Measurements from ENCODE around the gene SLC13A5. TPM values are rescaled to one million over a fixed set of nuclear protein-coding genes. Genes with fewer than 3 reads are reported as not detected.

The SLC13A5 gene
- total and polyA plus RNA-seq, 9 of the 15 experiments (the other 6 are each of a cell fraction or from before 2014, with no cell fraction given), result 0.04 TPM; not detected in 8

GRCh38 chr17:6636105-6636504 lies 77.1 kb downstream of the SLC13A5 start:
- Histone ChIP-seq H3K9me3 (replicated peaks; ENCODE audit: control insufficient read depth, insufficient read depth, low read depth, low read length) (no peaks in the 10 kb centered on the region), H3K9me1 (ENCODE audit: control insufficient read depth, insufficient read depth, low read length) (no peaks in the 10 kb centered on the region), H3K36me3 (ENCODE audit: control insufficient read depth, insufficient read depth, low read length) (peaks cover 31% of the 10 kb centered on the region), H2AFZ (ENCODE audit: low read depth, low read length) (no peak overlapping the region), H3K27ac (ENCODE audit: extremely low read depth, low read depth, low read length) (no peak overlapping the region), H4K20me1 (replicated peaks; ENCODE audit: control insufficient read depth, insufficient read depth, low read length) (no peaks in the 10 kb centered on the region), H3K4me1 (replicated peaks in 1 of 2; ENCODE audit: control insufficient read depth in 2 of 2, insufficient read depth in 2 of 2, low read length in 2 of 2) (peaks cover 8 to 42% of the 10 kb centered on the region in 2 experiments; a peak in 4 of 5 replicates), H3K27me3 (ENCODE audit: control insufficient read depth in 2 of 2, insufficient read depth in 2 of 2, low read length in 2 of 2) (no peaks in the 10 kb centered on the region), H3K4me2 (ENCODE audit: insufficient read depth, low read length) (no peak overlapping the region), H3K79me2 (ENCODE audit: control insufficient read depth, insufficient read depth, low read length) (peaks cover 21% of the 10 kb centered on the region; the same call in 2 of the 3 replicates), H3K9ac (ENCODE audit: insufficient read depth in 1 of 2, low read depth in 2 of 2, low read length in 2 of 2) (no peak overlapping the region; a peak in 1 of 4 replicates), H3K4me3 (no peak overlapping the region)
- POLR2A ChIA-PET, result interaction anchor here (1.3 kb wide), 1 partner anchor 12 kb away, joined by 3 read pairs; no protein-coding TSS in a partner anchor
- no peak for FAIRE-seq
- no peak for DNase-seq (ENCODE audit: extremely low read depth in 1 of 4, low spot score in 3 of 4)
- no TSS peak for BruUV-seq (replicated peaks)
- ATAC-seq, result no peak
- intact Hi-C loops (cut with micrococcal nuclease), result no loop called here
- in situ Hi-C loops (cut with MboI), result no loop called here
- CTCF ChIA-PET (ENCODE audit: low intra/inter-chr PET ratio), result no interaction called here
- WGBS (ENCODE audit: insufficient coverage, low coverage, missing lambda C conversion rate), result 100% methylated on average over 2 of the region's 2 CpGs
- TF ChIP-seq ATF7 (IDR thresholded peaks at IDR 0.05) (no peak), HMGXB4 (CRISPR knock-in tag; IDR thresholded peaks at IDR 0.05) (no peak), TRIM28 (IDR thresholded peaks at IDR 0.05) (no peak), ARNT (IDR thresholded peaks at IDR 0.05) (no peak), ZZZ3 (IDR thresholded peaks at IDR 0.05) (no peak), CBX5 (IDR thresholded peaks at IDR 0.05; ENCODE audit: borderline replicate concordance, low read depth) (no peak), RHOXF2B (CRISPR knock-in tag; conservative IDR thresholded peaks at IDR 0.05) (no peak), XRCC5 (IDR thresholded peaks at IDR 0.05; ENCODE audit: low read depth, low read length) (no peak), ZNF311 (CRISPR knock-in tag; IDR thresholded peaks at IDR 0.05) (no peak), ZKSCAN1 (IDR thresholded peaks at IDR 0.05; ENCODE audit: low read depth, low read length) (no peak)
- TF ChIP-seq, protein P1, sequence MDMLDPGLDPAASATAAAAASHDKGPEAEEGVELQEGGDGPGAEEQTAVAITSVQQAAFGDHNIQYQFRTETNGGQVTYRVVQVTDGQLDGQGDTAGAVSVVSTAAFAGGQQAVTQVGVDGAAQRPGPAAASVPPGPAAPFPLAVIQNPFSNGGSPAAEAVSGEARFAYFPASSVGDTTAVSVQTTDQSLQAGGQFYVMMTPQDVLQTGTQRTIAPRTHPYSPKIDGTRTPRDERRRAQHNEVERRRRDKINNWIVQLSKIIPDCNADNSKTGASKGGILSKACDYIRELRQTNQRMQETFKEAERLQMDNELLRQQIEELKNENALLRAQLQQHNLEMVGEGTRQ (CRISPR knock-in tag; IDR thresholded peaks at IDR 0.05), result no peak

Small RNA genes lying within 50 kb of the gene (microRNA-seq; reads per million reads assigned to microRNA genes)
- gene MIR4520-1 (ENCODE audit: borderline microRNAs expressed) (not detected), gene MIR4520-2 (ENCODE audit: borderline microRNAs expressed) (not detected)

Small RNA genes lying within 50 kb of the gene (small RNA-seq; reads per million reads assigned to genes)
- gene AC004706.2 (not detected), gene MIR4520-1 (not detected)

Other genes starting within 250 kb of the SLC13A5 start
Only the 7 nearest of the 8 such genes appear.
- 6.0 and 6.9 TPM in 2 replicates for gene KIAA0753, start 72.7 kb downstream of the SLC13A5 start, total RNA-seq (2014; rRNA removed)
- 7.6 and 9.3 TPM in 2 replicates for gene KIAA0753, start 72.7 kb downstream of the SLC13A5 start, total RNA-seq (2014; rRNA removed; fragmentation: Illumina TruSeq; extraction: Trizol)
- gene KIAA0753, start 72.7 kb downstream of the SLC13A5 start, total RNA-seq (2015; rRNA removed; fragmentation: Illumina TruSeq; extraction: Trizol), result 8.5 and 9.0 TPM in 2 replicates
- 6.2 and 7.4 TPM in 2 replicates for gene KIAA0753, start 72.7 kb downstream of the SLC13A5 start, total RNA-seq (2021)
- gene KIAA0753, start 72.7 kb downstream of the SLC13A5 start, polyA plus RNA-seq (2011; rRNA removed), result 3.9 and 6.6 TPM in 2 replicates
- 6.5 and 7.4 TPM in 2 replicates for gene KIAA0753, start 72.7 kb downstream of the SLC13A5 start, polyA plus RNA-seq (2014; fragmentation: Illumina TruSeq; extraction: Trizol)
- 1 to 10 TPM; 2.0 to 3.4 TPM for gene KIAA0753, start 72.7 kb downstream of the SLC13A5 start, polyA plus RNA-seq (2014; fragmentation: Nextera tagmentation; extraction: Ambion mirVana)
- gene KIAA0753, start 72.7 kb downstream of the SLC13A5 start, polyA plus RNA-seq (2014; rRNA removed), result 5.2 and 5.6 TPM in 2 replicates
- gene TXNDC17, start 72.3 kb downstream of the SLC13A5 start, total RNA-seq (2014; rRNA removed), result 111 and 164 TPM in 2 replicates
- 141 and 144 TPM in 2 replicates for gene TXNDC17, start 72.3 kb downstream of the SLC13A5 start, total RNA-seq (2014; rRNA removed; fragmentation: Illumina TruSeq; extraction: Trizol)
- gene TXNDC17, start 72.3 kb downstream of the SLC13A5 start, total RNA-seq (2015; rRNA removed; fragmentation: Illumina TruSeq; extraction: Trizol), result 164 and 179 TPM in 2 replicates
- gene TXNDC17, start 72.3 kb downstream of the SLC13A5 start, total RNA-seq (2021), result 108 and 126 TPM in 2 replicates
- gene TXNDC17, start 72.3 kb downstream of the SLC13A5 start, polyA plus RNA-seq (2011; rRNA removed), result 244 and 357 TPM in 2 replicates
- gene TXNDC17, start 72.3 kb downstream of the SLC13A5 start, polyA plus RNA-seq (2014; fragmentation: Illumina TruSeq; extraction: Trizol), result 155 and 201 TPM in 2 replicates
- gene TXNDC17, start 72.3 kb downstream of the SLC13A5 start, polyA plus RNA-seq (2014; fragmentation: Nextera tagmentation; extraction: Ambion mirVana), result 100 to 1,000 TPM; 758 to 759 TPM
- gene TXNDC17, start 72.3 kb downstream of the SLC13A5 start, polyA plus RNA-seq (2014; rRNA removed), result 236 and 245 TPM in 2 replicates
- 6.4 and 10.5 TPM in 2 replicates for gene MED31, start 61.8 kb downstream of the SLC13A5 start, total RNA-seq (2014; rRNA removed)
- gene MED31, start 61.8 kb downstream of the SLC13A5 start, total RNA-seq (2014; rRNA removed; fragmentation: Illumina TruSeq; extraction: Trizol), result 15.8 and 16.9 TPM in 2 replicates
- 13.7 and 14.6 TPM in 2 replicates for gene MED31, start 61.8 kb downstream of the SLC13A5 start, total RNA-seq (2015; rRNA removed; fragmentation: Illumina TruSeq; extraction: Trizol)
- 14.0 and 17.9 TPM in 2 replicates for gene MED31, start 61.8 kb downstream of the SLC13A5 start, total RNA-seq (2021)
- 24.2 and 29.1 TPM in 2 replicates for gene MED31, start 61.8 kb downstream of the SLC13A5 start, polyA plus RNA-seq (2011; rRNA removed)
- 10.8 and 10.9 TPM in 2 replicates for gene MED31, start 61.8 kb downstream of the SLC13A5 start, polyA plus RNA-seq (2014; fragmentation: Illumina TruSeq; extraction: Trizol)
- 10 to 100 TPM; 35.7 to 39.9 TPM for gene MED31, start 61.8 kb downstream of the SLC13A5 start, polyA plus RNA-seq (2014; fragmentation: Nextera tagmentation; extraction: Ambion mirVana)
- gene MED31, start 61.8 kb downstream of the SLC13A5 start, polyA plus RNA-seq (2014; rRNA removed), result 9.8 and 12.3 TPM in 2 replicates
- gene C17orf100, start 61.6 kb downstream of the SLC13A5 start, total RNA-seq (2014; rRNA removed), result 0.14 and 1.2 TPM in 2 replicates
- gene C17orf100, start 61.6 kb downstream of the SLC13A5 start, total RNA-seq (2014; rRNA removed; fragmentation: Illumina TruSeq; extraction: Trizol), result 0.40 and 0.45 TPM in 2 replicates
- 0.43 and 0.49 TPM in 2 replicates for gene C17orf100, start 61.6 kb downstream of the SLC13A5 start, total RNA-seq (2015; rRNA removed; fragmentation: Illumina TruSeq; extraction: Trizol)
- gene C17orf100, start 61.6 kb downstream of the SLC13A5 start, total RNA-seq (2021), result 0.60 and 0.82 TPM in 2 replicates
- 0.31 and 0.77 TPM in 2 replicates for gene C17orf100, start 61.6 kb downstream of the SLC13A5 start, polyA plus RNA-seq (2011; rRNA removed)
- gene C17orf100, start 61.6 kb downstream of the SLC13A5 start, polyA plus RNA-seq (2014; fragmentation: Illumina TruSeq; extraction: Trizol), result 0.62 and 0.69 TPM in 2 replicates
- under 1 TPM; 0.04 to 0.11 TPM for gene C17orf100, start 61.6 kb downstream of the SLC13A5 start, polyA plus RNA-seq (2014; fragmentation: Nextera tagmentation; extraction: Ambion mirVana)
- 1.7 and 1.8 TPM in 2 replicates for gene C17orf100, start 61.6 kb downstream of the SLC13A5 start, polyA plus RNA-seq (2014; rRNA removed)
- gene XAF1, start 42.7 kb upstream of the SLC13A5 start, total RNA-seq (2014; rRNA removed), result 0.09 TPM in 1 of 2 replicates, not detected in the other
- gene XAF1, start 42.7 kb upstream of the SLC13A5 start, total RNA-seq (2014; rRNA removed; fragmentation: Illumina TruSeq; extraction: Trizol), result 0.07 TPM in 1 of 2 replicates, not detected in the other
- 0.18 and 0.19 TPM in 2 replicates for gene XAF1, start 42.7 kb upstream of the SLC13A5 start, total RNA-seq (2015; rRNA removed; fragmentation: Illumina TruSeq; extraction: Trizol)
- 0.22 and 0.47 TPM in 2 replicates for gene XAF1, start 42.7 kb upstream of the SLC13A5 start, total RNA-seq (2021)
- gene XAF1, start 42.7 kb upstream of the SLC13A5 start, polyA plus RNA-seq (2011; rRNA removed), result not detected in 2 replicates
- gene XAF1, start 42.7 kb upstream of the SLC13A5 start, polyA plus RNA-seq (2014; fragmentation: Illumina TruSeq; extraction: Trizol), result 0.07 TPM in 1 of 2 replicates, not detected in the other
- gene XAF1, start 42.7 kb upstream of the SLC13A5 start, polyA plus RNA-seq (2014; fragmentation: Nextera tagmentation; extraction: Ambion mirVana), result under 1 TPM in 1 of 2 experiments, not detected in 1; 0.11 TPM
- 0.07 TPM in 1 of 2 replicates, not detected in the other for gene XAF1, start 42.7 kb upstream of the SLC13A5 start, polyA plus RNA-seq (2014; rRNA removed)
- gene FBXO39, start 62.8 kb upstream of the SLC13A5 start, total RNA-seq (2014; rRNA removed), result not detected in 2 replicates
- not detected in 2 replicates for gene FBXO39, start 62.8 kb upstream of the SLC13A5 start, total RNA-seq (2014; rRNA removed; fragmentation: Illumina TruSeq; extraction: Trizol)
- gene FBXO39, start 62.8 kb upstream of the SLC13A5 start, total RNA-seq (2015; rRNA removed; fragmentation: Illumina TruSeq; extraction: Trizol), result not detected in 2 replicates
- not detected in 2 replicates for gene FBXO39, start 62.8 kb upstream of the SLC13A5 start, total RNA-seq (2021)
- not detected in 2 replicates for gene FBXO39, start 62.8 kb upstream of the SLC13A5 start, polyA plus RNA-seq (2011; rRNA removed)
- gene FBXO39, start 62.8 kb upstream of the SLC13A5 start, polyA plus RNA-seq (2014; fragmentation: Illumina TruSeq; extraction: Trizol), result not detected in 2 replicates
- gene FBXO39, start 62.8 kb upstream of the SLC13A5 start, polyA plus RNA-seq (2014; fragmentation: Nextera tagmentation; extraction: Ambion mirVana), result not detected
- not detected in 2 replicates for gene FBXO39, start 62.8 kb upstream of the SLC13A5 start, polyA plus RNA-seq (2014; rRNA removed)
- gene TEKT1, start 118.4 kb upstream of the SLC13A5 start, total RNA-seq (2014; rRNA removed), result not detected in 2 replicates
- gene TEKT1, start 118.4 kb upstream of the SLC13A5 start, total RNA-seq (2014; rRNA removed; fragmentation: Illumina TruSeq; extraction: Trizol), result not detected in 2 replicates
- gene TEKT1, start 118.4 kb upstream of the SLC13A5 start, total RNA-seq (2015; rRNA removed; fragmentation: Illumina TruSeq; extraction: Trizol), result not detected in 2 replicates
- not detected in 2 replicates for gene TEKT1, start 118.4 kb upstream of the SLC13A5 start, total RNA-seq (2021)
- not detected in 2 replicates for gene TEKT1, start 118.4 kb upstream of the SLC13A5 start, polyA plus RNA-seq (2011; rRNA removed)
- gene TEKT1, start 118.4 kb upstream of the SLC13A5 start, polyA plus RNA-seq (2014; fragmentation: Illumina TruSeq; extraction: Trizol), result not detected in 2 replicates
- under 1 TPM in 1 of 2 experiments, not detected in 1; 0.06 TPM for gene TEKT1, start 118.4 kb upstream of the SLC13A5 start, polyA plus RNA-seq (2014; fragmentation: Nextera tagmentation; extraction: Ambion mirVana)
- not detected in 2 replicates for gene TEKT1, start 118.4 kb upstream of the SLC13A5 start, polyA plus RNA-seq (2014; rRNA removed)